ENCODE results near the gene NUDT17. TPM values are rescaled to one million over a fixed set of nuclear protein-coding genes. Genes with fewer than 3 reads are reported as not detected.

NUDT17 gene
- polyA plus RNA-seq, 1 experiment: 3.3 TPM

DNA sequence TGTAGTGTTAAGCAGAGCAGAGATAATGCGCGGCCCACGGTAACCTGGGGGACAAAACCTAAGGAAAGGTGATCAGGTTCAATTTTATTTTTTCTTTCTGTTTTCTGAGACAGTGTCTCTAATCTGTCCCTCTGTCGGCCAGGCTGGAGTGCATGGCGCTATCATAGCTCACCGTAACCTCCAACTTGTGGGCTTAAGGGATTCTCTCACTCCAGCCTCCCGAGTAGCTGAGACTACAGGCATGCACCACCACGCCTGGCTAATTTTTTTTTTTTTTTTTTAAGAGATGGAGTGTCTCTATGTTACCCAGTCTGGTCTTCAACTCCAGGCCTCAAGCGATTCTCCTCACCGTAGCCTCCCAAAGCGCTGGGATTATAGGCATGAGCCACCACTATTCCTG lies 41.0 kb downstream of the NUDT17 start:
- H3K4me3 ChIP-seq (ENCODE audit: low read depth, low read length): peak overlapping the region; percentile 73
- CTCF ChIA-PET: no interaction called here
- TF ChIP-seq, protein P1, sequence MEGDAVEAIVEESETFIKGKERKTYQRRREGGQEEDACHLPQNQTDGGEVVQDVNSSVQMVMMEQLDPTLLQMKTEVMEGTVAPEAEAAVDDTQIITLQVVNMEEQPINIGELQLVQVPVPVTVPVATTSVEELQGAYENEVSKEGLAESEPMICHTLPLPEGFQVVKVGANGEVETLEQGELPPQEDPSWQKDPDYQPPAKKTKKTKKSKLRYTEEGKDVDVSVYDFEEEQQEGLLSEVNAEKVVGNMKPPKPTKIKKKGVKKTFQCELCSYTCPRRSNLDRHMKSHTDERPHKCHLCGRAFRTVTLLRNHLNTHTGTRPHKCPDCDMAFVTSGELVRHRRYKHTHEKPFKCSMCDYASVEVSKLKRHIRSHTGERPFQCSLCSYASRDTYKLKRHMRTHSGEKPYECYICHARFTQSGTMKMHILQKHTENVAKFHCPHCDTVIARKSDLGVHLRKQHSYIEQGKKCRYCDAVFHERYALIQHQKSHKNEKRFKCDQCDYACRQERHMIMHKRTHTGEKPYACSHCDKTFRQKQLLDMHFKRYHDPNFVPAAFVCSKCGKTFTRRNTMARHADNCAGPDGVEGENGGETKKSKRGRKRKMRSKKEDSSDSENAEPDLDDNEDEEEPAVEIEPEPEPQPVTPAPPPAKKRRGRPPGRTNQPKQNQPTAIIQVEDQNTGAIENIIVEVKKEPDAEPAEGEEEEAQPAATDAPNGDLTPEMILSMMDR (IDR thresholded peaks at IDR 0.05; ENCODE audit: low read depth, low read length): no peak
- H3K27me3 ChIP-seq (ENCODE audit: control insufficient read depth, insufficient read depth, low read length): no peaks in the 10 kb centered on the region
- no peaks in the 10 kb centered on the region for H3K9me3 ChIP-seq (ENCODE audit: control insufficient read depth, insufficient read depth, low read length)
- no peak for DNase-seq (ENCODE audit: low read depth, low spot score)
- POLR2A ChIA-PET: interaction anchor here (0.6 to 2.4 kb wide), 4 partner anchors 27 to 152 kb away, joined by 3 to 10 read pairs (median 4); partner anchors contain the start of genes NUDT17 and PIAS3
- no peak overlapping the region for H3K27ac ChIP-seq (ENCODE audit: low read depth, low read length)

DNA sequence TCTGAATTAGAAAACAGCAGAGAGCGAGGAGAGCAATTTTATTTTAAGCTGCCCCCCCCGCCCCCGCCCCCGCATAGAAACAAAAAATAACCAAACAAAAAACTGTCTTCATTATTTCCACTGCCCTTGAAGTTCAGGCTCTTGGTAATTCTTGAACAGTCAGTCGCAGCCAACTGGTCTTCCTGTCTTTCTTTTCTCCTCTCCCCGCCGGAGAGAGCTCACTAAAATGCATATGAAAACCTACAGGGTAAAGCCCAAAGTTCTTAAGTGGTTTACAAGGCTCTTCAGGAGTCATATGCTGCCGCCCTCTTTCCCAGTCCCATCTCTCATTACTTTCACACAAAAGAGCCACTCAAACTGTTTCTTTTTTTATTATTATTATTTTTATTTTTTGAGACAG lies 41.4 kb downstream of the NUDT17 start:
- CTCF ChIA-PET: interaction anchor here (1.2 kb wide), 1 partner anchor 23 kb away, joined by 3 read pairs; the partner anchor contains the start of gene ITGA10
- no peak overlapping the region for H3K27ac ChIP-seq (ENCODE audit: low read depth, low read length)
- H3K27me3 ChIP-seq (ENCODE audit: control insufficient read depth, insufficient read depth, low read length): no peaks in the 10 kb centered on the region
- TF ChIP-seq, protein P1 (IDR thresholded peaks at IDR 0.05; ENCODE audit: low read depth, low read length): no peak
- no peaks in the 10 kb centered on the region for H3K9me3 ChIP-seq (ENCODE audit: control insufficient read depth, insufficient read depth, low read length)
- no peak overlapping the region for H3K4me3 ChIP-seq (ENCODE audit: low read depth, low read length)
- no peak for DNase-seq (ENCODE audit: low read depth, low spot score)
- POLR2A ChIA-PET: interaction anchor here (0.6 to 2.4 kb wide), 3 partner anchors 27 to 41 kb away, joined by 3 to 10 read pairs (median 5); partner anchors contain the start of genes NUDT17 and PIAS3

DNA sequence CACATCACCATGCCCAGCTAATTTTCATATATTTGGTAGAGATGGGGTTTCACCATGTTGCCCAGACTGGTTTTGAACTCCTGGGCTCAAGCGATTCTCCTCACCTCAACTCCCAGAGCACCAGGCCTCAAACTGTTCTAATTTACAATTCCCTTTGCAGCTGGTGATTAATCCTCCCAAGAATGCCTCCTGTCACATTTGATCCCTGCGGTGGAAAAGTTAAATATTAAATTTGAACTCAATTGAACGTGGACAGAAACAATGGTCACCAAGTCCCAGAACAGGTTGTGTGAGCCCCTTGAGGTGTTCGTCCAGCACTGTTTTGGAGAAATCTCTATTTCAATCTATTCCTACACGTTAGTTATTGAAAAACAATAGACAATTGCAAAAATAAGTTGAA lies 42.2 kb downstream of the NUDT17 start:
- POLR2A ChIA-PET: interaction anchor here (0.5 kb wide), 1 partner anchor 31 kb away, joined by 4 read pairs; the partner anchor contains the start of gene PEX11B
- DNase-seq (ENCODE audit: low read depth, low spot score): no peak
- Histone ChIP-seq H3K27ac (ENCODE audit: low read depth, low read length) (no peak overlapping the region), H3K27me3 (ENCODE audit: control insufficient read depth, insufficient read depth, low read length) (no peaks in the 10 kb centered on the region), H3K4me3 (ENCODE audit: low read depth, low read length) (no peak overlapping the region), H3K9me3 (ENCODE audit: control insufficient read depth, insufficient read depth, low read length) (no peaks in the 10 kb centered on the region)
- CTCF ChIA-PET: interaction anchor here (1.2 kb wide), 1 partner anchor 22 kb away, joined by 3 read pairs; the partner anchor contains the start of gene ITGA10
- TF ChIP-seq, protein P1 (IDR thresholded peaks at IDR 0.05; ENCODE audit: low read depth, low read length): no peak

DNA sequence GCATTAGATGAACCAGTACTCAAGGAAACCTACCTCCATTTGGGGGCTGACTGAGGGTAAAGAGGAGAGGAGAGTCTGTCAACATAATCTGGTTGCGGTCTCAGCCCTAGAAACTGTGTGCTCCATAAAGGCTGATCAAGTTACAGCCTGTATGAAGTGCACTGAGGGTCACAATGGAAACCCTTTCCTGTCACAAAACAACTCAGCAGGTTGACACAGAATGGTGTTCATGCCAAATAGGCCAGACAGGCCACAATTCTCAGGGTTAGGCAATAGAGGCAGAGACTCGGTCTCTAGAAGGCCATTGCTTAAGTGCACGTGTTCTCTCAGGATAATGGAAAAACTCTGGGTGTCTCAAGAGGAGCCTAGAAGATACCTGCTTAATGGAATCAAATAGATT lies 44.3 kb downstream of the NUDT17 start:
- TF ChIP-seq, protein P1 (IDR thresholded peaks at IDR 0.05; ENCODE audit: low read depth, low read length): no peak
- no peak for DNase-seq (ENCODE audit: low read depth, low spot score)
- Histone ChIP-seq H3K9me3 (ENCODE audit: control insufficient read depth, insufficient read depth, low read length) (no peaks in the 10 kb centered on the region), H3K27ac (ENCODE audit: low read depth, low read length) (no peak overlapping the region), H3K4me3 (ENCODE audit: low read depth, low read length) (no peak overlapping the region), H3K27me3 (ENCODE audit: control insufficient read depth, insufficient read depth, low read length) (no peaks in the 10 kb centered on the region)
- CTCF ChIA-PET: interaction anchor here (5.1 kb wide), 1 partner anchor 19 kb away, joined by 133 read pairs; the partner anchor contains the start of gene ITGA10
- POLR2A ChIA-PET: no interaction called here

- CTCF ChIA-PET: interaction anchor here (0.7 to 5.1 kb wide), 26 partner anchors 10 to 152 kb away, joined by 3 to 133 read pairs (median 10); partner anchors contain the start of genes ANKRD34A, ITGA10, NUDT17 and PEX11B
- Histone ChIP-seq H3K9me3 (ENCODE audit: control insufficient read depth, insufficient read depth, low read length) (no peaks in the 10 kb centered on the region), H3K27me3 (ENCODE audit: control insufficient read depth, insufficient read depth, low read length) (no peaks in the 10 kb centered on the region), H3K4me3 (ENCODE audit: low read depth, low read length) (no peak overlapping the region), H3K27ac (ENCODE audit: low read depth, low read length) (peak overlapping the region; percentile 99)
- POLR2A ChIA-PET: interaction anchor here (0.9 to 2.5 kb wide), 7 partner anchors 12 to 46 kb away, joined by 4 to 25 read pairs (median 8); partner anchors contain the start of genes NUDT17, PEX11B, PIAS3 and RBM8A
- no peak for DNase-seq (ENCODE audit: low read depth, low spot score)
- TF ChIP-seq, protein P1 (IDR thresholded peaks at IDR 0.05; ENCODE audit: low read depth, low read length): no peak
These were observed 45.7 kb downstream of the NUDT17 start for GRCh38 chr1:145891143-145891542.

Data from AG04450 (cell line).